WTC11 (cell line): Measurements from ENCODE around the gene PGS1.

Experiments used
- JUN ChIP-seq: sonication (generic); formaldehyde crosslinking; IDR thresholded peaks from 2 replicates; pipeline ENCODE4 v1.8.0; 2023; ENCODE audit warnings: mild to moderate bottlenecking, missing genetic modification reagents
- NR2C2 ChIP-seq: sonication (generic); formaldehyde crosslinking; IDR thresholded peaks from 2 replicates; pipeline ENCODE4 v1.8.0; 2022; ENCODE audit warnings: mild to moderate bottlenecking, missing genetic modification reagents
- TCF7 ChIP-seq: sonication (generic); formaldehyde crosslinking; IDR thresholded peaks from 2 replicates; pipeline ENCODE4 v1.8.0; 2022; ENCODE audit warnings: mild to moderate bottlenecking, low read depth, missing genetic modification reagents, moderate library complexity
- TP53 ChIP-seq: sonication (generic); formaldehyde crosslinking; IDR thresholded peaks from 2 replicates; pipeline ENCODE4 v1.8.1; 2023; ENCODE audit warnings: mild to moderate bottlenecking, missing genetic modification reagents
- ZNF232 ChIP-seq: sonication (generic); formaldehyde crosslinking; IDR thresholded peaks from 2 replicates; pipeline ENCODE4 v1.8.0; 2022; ENCODE audit warnings: mild to moderate bottlenecking, missing genetic modification reagents
- TF ChIP-seq, protein P1 (sequence below): sonication (generic); formaldehyde crosslinking; IDR thresholded peaks from 2 replicates; pipeline ENCODE4 v1.8.1; 2023; ENCODE audit warnings: mild to moderate bottlenecking, missing genetic modification reagents, moderate library complexity
- TF ChIP-seq, protein P2 (sequence below): fragments of 200-600 bp; IDR thresholded peaks from 2 replicates; pipeline ENCODE4 v1.8.0; 2022; ENCODE audit warnings: antibody characterized with exemption
- TF ChIP-seq, protein P3 (sequence below): fragments of 250-450 bp; sonication (Bioruptor Pico); IDR thresholded peaks from 2 replicates; pipeline ENCODE4 v1.9.0; 2021; ENCODE audit warnings: moderate library complexity, mild to moderate bottlenecking, inconsistent platforms, borderline replicate concordance
- TF ChIP-seq, protein P4 (sequence below): sonication (generic); formaldehyde crosslinking; IDR thresholded peaks from 2 replicates; pipeline ENCODE4 v1.8.1; 2023; ENCODE audit warnings: mild to moderate bottlenecking, missing genetic modification reagents, moderate library complexity
- TF ChIP-seq, protein P5 (sequence below): sonication (generic); formaldehyde crosslinking; IDR thresholded peaks from 2 replicates; pipeline ENCODE4 v1.8.1; 2023; ENCODE audit warnings: mild to moderate bottlenecking, moderate library complexity, missing genetic modification reagents

DNA sequence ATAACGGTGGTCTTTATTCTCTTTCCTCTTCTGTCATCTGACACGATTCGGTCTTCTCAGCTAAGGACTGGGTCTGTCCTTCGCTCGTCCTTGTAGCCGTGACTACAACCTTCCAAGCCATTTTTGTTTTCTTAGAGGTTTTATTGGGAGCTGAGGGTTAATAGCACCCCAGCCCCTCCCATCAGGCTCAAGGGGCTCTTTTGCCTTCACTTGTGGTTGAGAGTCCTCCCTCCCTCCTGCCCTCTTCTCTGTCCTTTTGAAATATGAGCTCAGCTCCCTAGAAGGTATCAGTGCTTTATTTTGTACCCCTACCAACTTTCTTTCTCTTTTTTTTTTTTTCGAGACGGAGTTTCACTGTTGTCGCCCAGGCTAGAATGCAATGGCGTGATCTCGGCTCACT lies 43.2 kb upstream of the PGS1 start:
- TF ChIP-seq NR2C2 (CRISPR knock-in tag) (no peak), TCF7 (CRISPR knock-in tag) (no peak), JUN (CRISPR knock-in tag) (no peak), ZNF232 (CRISPR knock-in tag) (no peak), TP53 (CRISPR knock-in tag) (no peak)
- TF ChIP-seq, protein P1, sequence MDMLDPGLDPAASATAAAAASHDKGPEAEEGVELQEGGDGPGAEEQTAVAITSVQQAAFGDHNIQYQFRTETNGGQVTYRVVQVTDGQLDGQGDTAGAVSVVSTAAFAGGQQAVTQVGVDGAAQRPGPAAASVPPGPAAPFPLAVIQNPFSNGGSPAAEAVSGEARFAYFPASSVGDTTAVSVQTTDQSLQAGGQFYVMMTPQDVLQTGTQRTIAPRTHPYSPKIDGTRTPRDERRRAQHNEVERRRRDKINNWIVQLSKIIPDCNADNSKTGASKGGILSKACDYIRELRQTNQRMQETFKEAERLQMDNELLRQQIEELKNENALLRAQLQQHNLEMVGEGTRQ (CRISPR knock-in tag), result no peak
- TF ChIP-seq, protein P2, sequence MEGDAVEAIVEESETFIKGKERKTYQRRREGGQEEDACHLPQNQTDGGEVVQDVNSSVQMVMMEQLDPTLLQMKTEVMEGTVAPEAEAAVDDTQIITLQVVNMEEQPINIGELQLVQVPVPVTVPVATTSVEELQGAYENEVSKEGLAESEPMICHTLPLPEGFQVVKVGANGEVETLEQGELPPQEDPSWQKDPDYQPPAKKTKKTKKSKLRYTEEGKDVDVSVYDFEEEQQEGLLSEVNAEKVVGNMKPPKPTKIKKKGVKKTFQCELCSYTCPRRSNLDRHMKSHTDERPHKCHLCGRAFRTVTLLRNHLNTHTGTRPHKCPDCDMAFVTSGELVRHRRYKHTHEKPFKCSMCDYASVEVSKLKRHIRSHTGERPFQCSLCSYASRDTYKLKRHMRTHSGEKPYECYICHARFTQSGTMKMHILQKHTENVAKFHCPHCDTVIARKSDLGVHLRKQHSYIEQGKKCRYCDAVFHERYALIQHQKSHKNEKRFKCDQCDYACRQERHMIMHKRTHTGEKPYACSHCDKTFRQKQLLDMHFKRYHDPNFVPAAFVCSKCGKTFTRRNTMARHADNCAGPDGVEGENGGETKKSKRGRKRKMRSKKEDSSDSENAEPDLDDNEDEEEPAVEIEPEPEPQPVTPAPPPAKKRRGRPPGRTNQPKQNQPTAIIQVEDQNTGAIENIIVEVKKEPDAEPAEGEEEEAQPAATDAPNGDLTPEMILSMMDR, result no peak
- TF ChIP-seq, protein P3, sequence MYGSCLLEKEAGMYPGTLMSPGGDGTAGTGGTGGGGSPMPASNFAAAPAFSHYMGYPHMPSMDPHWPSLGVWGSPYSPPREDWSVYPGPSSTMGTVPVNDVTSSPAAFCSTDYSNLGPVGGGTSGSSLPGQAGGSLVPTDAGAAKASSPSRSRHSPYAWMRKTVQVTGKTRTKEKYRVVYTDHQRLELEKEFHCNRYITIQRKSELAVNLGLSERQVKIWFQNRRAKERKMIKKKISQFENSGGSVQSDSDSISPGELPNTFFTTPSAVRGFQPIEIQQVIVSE (CRISPR knock-in tag), result no peak
- TF ChIP-seq, protein P4, sequence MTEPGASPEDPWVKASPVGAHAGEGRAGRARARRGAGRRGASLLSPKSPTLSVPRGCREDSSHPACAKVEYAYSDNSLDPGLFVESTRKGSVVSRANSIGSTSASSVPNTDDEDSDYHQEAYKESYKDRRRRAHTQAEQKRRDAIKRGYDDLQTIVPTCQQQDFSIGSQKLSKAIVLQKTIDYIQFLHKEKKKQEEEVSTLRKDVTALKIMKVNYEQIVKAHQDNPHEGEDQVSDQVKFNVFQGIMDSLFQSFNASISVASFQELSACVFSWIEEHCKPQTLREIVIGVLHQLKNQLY (CRISPR knock-in tag), result no peak
- TF ChIP-seq, protein P5, sequence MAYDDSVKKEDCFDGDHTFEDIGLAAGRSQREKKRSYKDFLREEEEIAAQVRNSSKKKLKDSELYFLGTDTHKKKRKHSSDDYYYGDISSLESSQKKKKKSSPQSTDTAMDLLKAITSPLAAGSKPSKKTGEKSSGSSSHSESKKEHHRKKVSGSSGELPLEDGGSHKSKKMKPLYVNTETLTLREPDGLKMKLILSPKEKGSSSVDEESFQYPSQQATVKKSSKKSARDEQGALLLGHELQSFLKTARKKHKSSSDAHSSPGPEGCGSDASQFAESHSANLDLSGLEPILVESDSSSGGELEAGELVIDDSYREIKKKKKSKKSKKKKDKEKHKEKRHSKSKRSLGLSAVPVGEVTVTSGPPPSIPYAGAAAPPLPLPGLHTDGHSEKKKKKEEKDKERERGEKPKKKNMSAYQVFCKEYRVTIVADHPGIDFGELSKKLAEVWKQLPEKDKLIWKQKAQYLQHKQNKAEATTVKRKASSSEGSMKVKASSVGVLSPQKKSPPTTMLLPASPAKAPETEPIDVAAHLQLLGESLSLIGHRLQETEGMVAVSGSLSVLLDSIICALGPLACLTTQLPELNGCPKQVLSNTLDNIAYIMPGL (CRISPR knock-in tag), result no peak
